Forelimb muscle (tissue), 1 donor: ENCODE data around the gene EMC8. TPM values are rescaled to one million over a fixed set of nuclear protein-coding genes. Genes with fewer than 3 reads are reported as not detected.

Experiments
- DNase-seq: peaks from one replicate; pipeline ENCODE4 v3.0.0-alpha.2; 2013; ENCODE audit warnings: low read depth
- polyA plus RNA-seq: library from polyadenylated mRNA; unstranded; fragments of 120-200 nt; gene quantifications from one replicate; pipeline ENCODE4 v1.2.1, GENCODE V29; 2013; ENCODE audit not compliant: insufficient read length

EMC8 gene
- polyA plus RNA-seq, 1 donor = 18.3 TPM

- DNase-seq = no peak
These were observed 69.2 kb downstream of the EMC8 start for GRCh38 chr16:85730186-85730465.

- no peak for DNase-seq
These were observed 69.7 kb downstream of the EMC8 start for GRCh38 chr16:85729452-85730185.

GRCh38 chr16:85728879-85729278, 70.5 kb downstream of the EMC8 start:
- DNase-seq = no peak

Other genes starting within 250 kb of the EMC8 start
- 52.6 TPM for gene GSE1, start 186.2 kb downstream of the EMC8 start, polyA plus RNA-seq
- gene GINS2, start 110.6 kb downstream of the EMC8 start, polyA plus RNA-seq = 7.4 TPM
- 0.87 TPM for gene C16orf74, start 48.4 kb downstream of the EMC8 start, polyA plus RNA-seq
- gene COX4I1, start 151 bp upstream of the EMC8 start, polyA plus RNA-seq = 427 TPM
- 5.4 TPM for gene IRF8, start 99.6 kb upstream of the EMC8 start, polyA plus RNA-seq